ENCODE data around the gene RNU7-1.

The RNU7-1 gene

GRCh38 chr12:6966351-6966750 lies 22.7 kb downstream of the RNU7-1 start:
- no peak for DNase-seq

- DNase-seq: no peak
Measured at GRCh38 chr12:6967651-6968100, 24.1 kb downstream of the RNU7-1 start.

DNA sequence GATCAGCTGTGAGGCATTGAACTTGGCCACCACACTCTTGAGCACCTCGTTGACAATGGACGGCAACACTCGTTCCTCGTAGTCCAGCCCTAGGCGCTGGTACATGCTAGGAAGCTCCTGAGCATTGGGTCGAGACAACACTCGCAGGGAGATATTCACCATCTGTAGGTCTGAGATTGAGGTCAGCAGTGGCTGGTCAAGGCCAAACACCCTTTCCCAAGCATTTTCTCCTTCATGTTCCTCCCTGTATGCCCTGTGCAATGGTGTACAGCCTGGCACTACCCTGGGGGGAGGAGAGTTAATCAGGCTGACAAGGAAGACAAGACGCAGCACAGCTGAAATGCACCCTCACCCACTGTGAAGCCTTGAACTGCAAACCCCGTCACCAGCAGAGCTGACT lies 24.8 kb downstream of the RNU7-1 start:
- DNase-seq: no peak

DNA sequence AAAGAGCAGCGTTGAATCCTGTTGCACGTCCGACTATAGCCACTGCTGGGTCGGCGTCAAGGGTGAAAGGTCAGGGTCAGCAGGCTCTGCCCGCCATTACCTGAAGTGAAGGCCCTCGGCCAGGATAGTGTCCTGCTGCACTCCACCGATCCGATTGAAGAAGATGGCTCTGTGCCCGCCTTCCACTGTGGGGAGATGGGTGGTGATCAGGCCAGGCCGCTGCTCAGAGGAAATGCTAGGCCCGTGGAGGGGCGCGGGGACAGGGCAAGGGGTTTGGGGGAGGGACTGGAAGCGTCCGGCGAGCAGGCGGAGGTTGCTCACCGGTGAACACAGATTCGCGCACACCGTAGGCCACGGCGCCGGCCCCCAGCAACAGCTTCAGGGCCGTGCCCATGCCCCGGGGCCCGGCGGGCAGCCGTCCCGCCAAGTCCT lies 26.5 kb downstream of the RNU7-1 start:
- no peak for DNase-seq

DNA sequence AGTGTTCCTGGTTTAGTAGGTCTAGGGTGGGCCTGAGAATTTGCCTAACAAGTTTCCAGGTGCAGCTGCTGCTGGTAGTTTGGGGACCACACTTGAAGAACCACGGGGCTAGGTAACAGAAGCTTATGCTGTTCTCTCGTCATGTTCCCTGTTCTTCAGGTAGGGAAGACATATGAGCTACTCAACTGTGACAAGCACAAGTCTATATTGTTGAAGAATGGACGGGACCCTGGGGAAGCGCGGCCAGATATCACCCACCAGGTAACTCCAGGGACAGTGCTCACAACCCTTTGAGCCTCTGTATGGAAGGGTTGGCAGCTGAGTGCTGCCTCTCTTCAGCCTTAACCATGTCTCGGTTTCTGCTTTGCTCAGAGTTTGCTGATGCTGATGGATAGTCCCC lies 30.6 kb downstream of the RNU7-1 start:
- no peak for DNase-seq

DNA sequence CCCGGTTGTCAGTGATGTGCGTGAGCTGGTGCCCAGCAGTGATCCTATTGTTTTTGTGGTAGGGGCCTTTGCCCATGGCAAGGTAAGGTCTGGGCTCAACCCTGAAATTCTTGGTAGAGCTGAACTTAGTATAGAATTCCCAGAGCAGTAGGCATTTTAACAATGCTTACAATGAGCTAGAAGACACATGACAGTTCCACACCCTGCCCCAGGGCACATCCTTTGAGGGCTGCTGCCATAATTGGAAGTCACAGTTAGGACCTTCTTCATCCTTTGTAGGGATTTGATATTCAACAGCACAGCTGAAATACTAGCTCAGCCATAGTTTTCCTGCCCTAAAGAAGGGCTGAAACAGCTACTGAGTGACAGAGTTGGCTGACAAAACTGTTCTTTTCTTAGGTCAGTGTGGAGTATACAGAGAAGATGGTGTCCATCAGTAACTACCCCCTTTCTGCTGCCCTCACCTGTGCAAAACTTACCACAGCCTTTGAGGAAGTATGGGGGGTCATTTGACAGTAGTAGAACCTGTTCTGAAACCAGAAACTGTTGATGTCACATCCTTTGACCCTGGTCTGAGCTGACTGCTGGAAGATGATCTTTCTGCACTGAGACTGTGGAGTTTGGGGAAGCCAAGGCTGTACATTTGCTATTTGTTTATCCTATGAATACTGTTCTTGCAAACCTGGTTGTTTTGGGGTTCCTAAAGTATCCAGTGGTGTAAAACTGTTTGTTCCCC lies 31.8 kb downstream of the RNU7-1 start:
- no peak for DNase-seq

- no peak for DNase-seq
Measured at GRCh38 chr12:6977653-6978052, 34.0 kb downstream of the RNU7-1 start.

DNA sequence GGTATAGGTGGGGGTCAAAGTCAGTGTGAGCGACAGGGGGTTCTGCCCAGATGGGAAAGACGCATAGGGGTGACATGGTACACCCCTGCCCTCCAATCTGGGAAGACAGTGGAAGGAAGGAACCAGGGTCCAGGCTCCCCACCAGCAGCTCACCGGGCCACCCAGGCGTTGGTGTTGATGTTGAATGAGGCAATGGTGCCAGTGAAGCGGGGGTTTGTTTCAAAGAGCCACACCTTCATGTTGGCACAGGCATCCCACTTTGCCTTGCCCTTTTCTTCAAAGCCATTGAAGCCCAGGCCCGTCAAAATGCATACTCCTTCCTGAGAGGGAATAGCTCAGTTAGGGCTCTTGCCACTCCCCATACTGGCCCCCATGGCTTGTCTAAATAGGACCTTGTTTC lies 34.6 kb downstream of the RNU7-1 start:
- no peak for DNase-seq

DNA sequence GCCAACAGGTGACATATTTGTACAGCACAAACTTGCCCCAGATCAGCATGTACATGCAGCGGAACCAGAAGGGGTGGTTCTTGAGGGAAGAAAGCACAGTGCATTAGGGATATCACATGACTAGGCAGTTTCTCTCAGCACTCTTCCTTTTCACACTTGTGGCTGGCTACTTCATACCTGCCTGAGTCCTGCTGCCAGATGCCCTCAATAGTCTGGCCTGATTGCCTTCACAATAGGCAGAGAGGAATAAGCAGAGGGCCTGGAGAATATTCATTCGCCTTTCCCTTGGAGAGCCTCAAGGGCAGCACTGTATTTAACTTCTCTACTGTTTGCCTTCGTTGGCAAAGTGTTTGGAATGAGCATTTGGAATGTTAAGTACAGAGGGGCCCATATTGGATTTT lies 35.0 kb downstream of the RNU7-1 start:
- DNase-seq: no peak

DNA sequence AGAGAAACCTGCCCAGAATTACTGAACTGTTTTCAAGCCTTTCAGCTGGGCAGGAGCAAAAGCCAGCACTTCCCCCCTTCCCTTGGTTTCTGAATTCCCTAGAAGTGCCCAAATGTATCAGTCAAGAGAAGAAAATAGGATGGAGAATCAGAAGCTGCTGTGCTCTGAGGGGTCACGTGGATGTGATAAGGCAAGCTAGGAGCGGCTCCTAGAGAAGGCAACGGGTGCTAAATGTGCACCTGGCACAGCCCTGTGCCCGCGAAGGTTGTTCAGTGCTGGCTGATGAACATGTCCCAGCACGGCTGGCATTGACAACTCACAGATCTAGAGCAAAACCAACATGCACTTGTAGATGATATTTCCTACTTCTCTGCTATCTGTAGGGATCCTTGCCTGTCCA lies 35.4 kb downstream of the RNU7-1 start:
- DNase-seq: no peak

GRCh38 chr12:6979453-6979852 lies 35.8 kb downstream of the RNU7-1 start:
- no peak for DNase-seq

DNA sequence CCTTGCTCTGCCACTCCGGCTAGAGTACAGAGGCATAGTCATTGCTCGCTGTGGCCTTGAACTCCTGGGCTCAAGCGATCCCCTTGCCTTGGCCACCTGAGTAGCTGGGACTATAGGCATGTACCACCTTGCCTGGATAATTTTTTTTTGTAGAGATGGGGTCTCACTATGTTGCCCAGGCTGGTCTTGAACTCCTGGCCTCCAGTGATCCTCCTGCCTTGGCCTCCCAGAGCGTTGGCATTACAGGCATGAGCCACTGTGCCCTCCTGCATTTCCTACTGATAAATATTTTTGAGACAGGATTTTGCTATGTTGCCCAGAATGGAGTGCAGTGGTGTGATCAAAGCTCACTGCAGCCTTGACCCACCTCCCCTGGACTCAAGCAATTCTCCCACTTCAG lies 36.5 kb downstream of the RNU7-1 start:
- no peak for DNase-seq

DNA sequence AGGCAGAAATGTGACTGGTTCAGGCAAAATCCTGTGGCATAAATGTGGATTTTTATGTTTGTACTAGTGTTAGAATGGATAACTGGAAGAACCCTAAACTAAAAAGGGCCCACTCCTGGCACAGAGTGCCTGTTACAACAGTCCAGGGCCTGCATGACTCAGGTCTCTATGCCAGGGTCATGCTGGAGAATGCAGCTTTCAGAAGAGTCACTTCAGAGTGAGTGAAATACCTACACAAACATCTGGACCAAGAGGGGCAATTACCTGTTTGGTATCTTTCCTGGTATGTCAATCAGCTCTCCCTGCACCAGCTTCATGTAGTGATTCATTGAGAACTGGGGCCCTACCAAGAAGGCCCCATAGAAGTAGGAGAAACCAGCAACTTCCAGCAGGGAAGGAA lies 37.1 kb downstream of the RNU7-1 start:
- DNase-seq: no peak

DNA sequence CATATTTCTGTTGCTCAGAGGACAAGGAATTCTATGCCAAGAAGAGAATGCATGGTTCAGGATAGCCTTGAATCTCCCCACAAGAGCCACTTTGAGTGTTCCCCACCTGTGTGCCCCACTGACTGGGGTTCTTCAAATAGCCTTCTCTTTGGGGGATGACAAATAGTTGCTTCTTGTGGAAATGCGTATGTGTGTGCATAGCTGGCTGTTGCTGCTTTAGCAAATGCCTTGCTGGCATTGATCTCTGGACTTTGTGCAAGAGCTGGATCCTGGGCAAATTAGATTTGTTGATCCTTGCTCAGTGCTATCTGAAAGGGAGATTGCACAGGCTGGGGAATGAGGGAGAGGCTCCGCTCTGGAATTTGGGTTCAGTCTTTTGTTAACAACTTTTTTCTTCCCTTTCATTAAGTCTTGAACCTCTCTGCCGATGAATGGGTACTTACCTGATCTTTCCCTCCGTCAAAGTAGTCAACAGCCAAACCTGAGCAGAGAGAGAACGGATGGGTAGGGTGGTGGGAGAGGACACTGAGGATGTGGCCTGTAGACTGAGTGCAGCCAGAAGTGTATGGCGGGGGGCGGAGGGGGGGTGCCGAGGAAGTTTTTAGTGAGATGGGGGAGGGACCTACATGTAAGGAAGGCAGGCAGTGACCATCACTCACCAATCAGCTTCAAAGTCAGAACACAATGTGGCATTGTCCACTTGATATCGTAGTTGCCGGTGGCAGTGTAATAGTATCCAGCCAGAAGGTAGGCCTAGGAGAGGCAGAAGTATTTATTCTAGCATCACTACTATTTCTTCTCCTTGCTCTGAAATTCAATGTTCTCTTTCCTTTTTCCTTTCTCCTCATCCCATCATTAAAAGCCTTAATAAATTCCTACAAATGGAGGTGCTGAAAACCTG lies 37.8 kb downstream of the RNU7-1 start:
- no peak for DNase-seq

DNA sequence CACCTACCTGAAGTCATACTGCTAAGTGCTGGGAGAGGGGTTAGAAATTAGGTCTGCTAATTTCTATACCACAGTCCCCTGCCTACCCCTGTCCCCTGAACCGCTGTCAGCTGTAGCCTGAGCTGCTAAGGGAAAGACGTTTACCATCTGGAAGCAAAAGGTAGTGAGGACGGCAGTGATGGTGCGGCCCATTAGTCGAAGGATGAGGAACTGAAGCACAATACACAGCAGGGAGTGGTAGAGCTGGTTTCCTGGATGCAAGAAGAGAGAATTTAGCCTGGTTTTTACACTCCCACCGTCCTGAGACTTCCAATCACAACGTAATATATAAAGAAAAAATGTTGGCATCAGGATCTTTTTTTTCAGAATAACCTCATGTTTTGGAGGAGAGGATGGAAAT lies 38.9 kb downstream of the RNU7-1 start:
- DNase-seq: no peak

DNA sequence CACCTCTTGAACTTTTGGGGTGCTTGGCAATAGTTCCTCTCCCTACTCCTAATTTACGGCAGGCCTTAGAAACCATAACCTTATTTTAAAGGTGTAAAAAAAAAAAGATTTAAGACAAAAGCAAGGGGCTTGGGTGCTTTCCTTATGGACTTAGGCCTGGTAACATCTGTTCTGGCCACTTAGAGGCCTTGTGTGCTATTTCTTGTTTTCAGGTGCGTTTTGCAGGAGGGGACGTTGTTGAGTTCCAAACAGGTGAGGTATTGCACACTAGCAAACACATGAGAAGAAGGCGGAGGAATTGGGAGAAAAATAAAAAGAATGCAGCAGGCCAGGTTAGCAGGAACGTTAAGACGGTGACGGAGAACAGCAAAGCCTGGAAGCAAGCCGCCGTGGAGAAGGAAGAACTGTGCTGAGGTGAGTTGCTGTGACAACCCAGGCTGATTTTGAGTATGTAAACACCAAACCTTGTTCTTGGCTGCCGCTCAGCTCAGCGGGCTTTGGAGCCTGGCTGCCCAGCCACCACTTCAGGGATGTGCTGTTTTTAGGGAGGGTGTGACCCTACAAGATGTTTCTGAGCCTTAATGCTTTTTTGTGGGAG lies 44.4 kb downstream of the RNU7-1 start:
- DNase-seq: no peak

Measured in DMS 273 treated with DMSO at 0.1 percent for 48 hours (cell line).